Activated gamma-delta T cell (primary cell): ENCODE data around the gene BCLAF1.
"Not testable (repeated sequence)": the region's sequence is repeated elsewhere in the genome, so short reads cannot be mapped to it uniquely, and the experiment has no call there.

ENCODE experiments used
- DNase-seq: peaks from one replicate; lab custom pipeline; 2025; lab: John Stamatoyannopoulos, UW

BCLAF1 gene

GRCh38 chr6:136309171-136309570 lies 19.5 kb upstream of the BCLAF1 start:
- no peak for DNase-seq

GRCh38 chr6:136308469-136308868 lies 18.8 kb upstream of the BCLAF1 start:
- not testable (repeated sequence) for DNase-seq

- no peak for DNase-seq
Observed at GRCh38 chr6:136307351-136307750, 17.7 kb upstream of the BCLAF1 start.

GRCh38 chr6:136306466-136306865 lies 16.8 kb upstream of the BCLAF1 start:
- no peak for DNase-seq

GRCh38 chr6:136304410-136304809 lies 14.8 kb upstream of the BCLAF1 start:
- no peak for DNase-seq

GRCh38 chr6:136303516-136303915 lies 13.9 kb upstream of the BCLAF1 start:
- DNase-seq: no peak

- no peak for DNase-seq
Observed at GRCh38 chr6:136294621-136295020, 5.0 kb upstream of the BCLAF1 start.

GRCh38 chr6:136290410-136291010 lies 864 bp upstream of the BCLAF1 start:
- peak; percentile 46 for DNase-seq

- DNase-seq: peak; percentile 87
Observed at GRCh38 chr6:136289327-136289578, 393 bp downstream of the BCLAF1 start.

- peak; percentile 62 for DNase-seq
Observed at GRCh38 chr6:136288566-136289326, 900 bp downstream of the BCLAF1 start.

- no peak for DNase-seq
Observed at GRCh38 chr6:136284909-136285308, 4.7 kb downstream of the BCLAF1 start.

- no peak for DNase-seq
Observed at GRCh38 chr6:136282906-136283305, 6.7 kb downstream of the BCLAF1 start.

GRCh38 chr6:136280032-136280609 lies 9.5 kb downstream of the BCLAF1 start:
- DNase-seq: no peak

GRCh38 chr6:136274062-136274461 lies 15.6 kb downstream of the BCLAF1 start:
- DNase-seq: no peak

- no peak for DNase-seq
Observed at GRCh38 chr6:136265101-136265500, 24.5 kb downstream of the BCLAF1 start.

- DNase-seq: no peak
Observed at GRCh38 chr6:136262940-136263339, 26.7 kb downstream of the BCLAF1 start.

GRCh38 chr6:136254851-136255466 lies 34.7 kb downstream of the BCLAF1 start:
- DNase-seq: no peak

GRCh38 chr6:136253734-136254133 lies 35.9 kb downstream of the BCLAF1 start:
- no peak for DNase-seq

GRCh38 chr6:136252441-136252840 lies 37.2 kb downstream of the BCLAF1 start:
- DNase-seq: no peak

GRCh38 chr6:136251394-136251793 lies 38.3 kb downstream of the BCLAF1 start:
- DNase-seq: no peak

GRCh38 chr6:136250686-136251008 lies 39.0 kb downstream of the BCLAF1 start:
- DNase-seq: no peak

- peak; percentile 37 for DNase-seq
Observed at GRCh38 chr6:136249811-136250685, 39.6 kb downstream of the BCLAF1 start, which contains the start of gene MTFR2. Gene MTFR2, minus strand, starts transcription at chr6:136250311. Its CDS starts 1,212 bp downstream, at chr6:136249099.
